B cell (primary cell): ENCODE measurements around the gene PRAMEF2. TPM values are rescaled to one million over a fixed set of nuclear protein-coding genes. Genes with fewer than 3 reads are reported as not detected.
"Not testable (repeated sequence)": the region's sequence is repeated elsewhere in the genome, so short reads cannot be mapped to it uniquely, and the experiment has no call there.

ENCODE experiments used
- ATAC-seq: fragments of 200-7000 bp; cut with Tn5 transposase; one replicate; pipeline ENCODE4 v1.10.0; 2021; ENCODE audit warnings: low read depth, mild to moderate bottlenecking, moderate number of reproducible peaks, moderate library complexity
- CTCF ChIA-PET: fragments of 350-600 bp; sonication (Branson Sonifier 250); formaldehyde crosslinking; loops from one replicate; lab custom pipeline; 2021; ENCODE audit warnings: antibody characterized with exemption, inconsistent platforms; lab: Charles Lee
- POLR2A ChIA-PET: fragments of 350-600 bp; sonication (Branson Sonifier 250); formaldehyde crosslinking; loops from one replicate; lab custom pipeline; 2021; ENCODE audit warnings: antibody characterized with exemption; lab: Charles Lee
- DNase-seq: peaks from one replicate; pipeline ENCODE4 v3.0.0; 2013
- H2AFZ ChIP-seq: 2 replicates; pipeline ENCODE4 v1.6.1; 2012; ENCODE audit warnings: mild to moderate bottlenecking, low read depth, low read length; ENCODE audit not compliant: insufficient read depth, poor library complexity, severe bottlenecking
- H3K27ac ChIP-seq, 2 donors: 1 replicate in 1 of 2; 2 replicates in 1 of 2; pipeline ENCODE4 v1.5.1; 2012 to 2013; ENCODE audit warnings: low read length in 2 of 2, mild to moderate bottlenecking in 2 of 2, moderate library complexity in 1 of 2
- H3K27me3 ChIP-seq, 4 experiments: fragments of 200-600 bp in 1 of 4; sonication (generic) in 1 of 4; replicated peaks in 1 of 4; 1 replicate in 2 of 4; 2 replicates in 2 of 4; pipeline versions ENCODE4 v1.6.1 to v1.7.0; 2013 to 2016; ENCODE audit warnings: low read length in 3 of 4, mild to moderate bottlenecking in 2 of 4, mixed read lengths in 1 of 4, moderate library complexity in 1 of 4; ENCODE audit not compliant: insufficient read depth in 4 of 4, control insufficient read depth in 3 of 4; ENCODE audit errors: control extremely low read depth in 1 of 4
- H3K36me3 ChIP-seq, 2 experiments: replicated peaks in 1 of 2; 1 replicate in 1 of 2; 2 replicates in 1 of 2; pipeline versions ENCODE4 v1.6.1 to v1.7.1; 2013; ENCODE audit warnings: low read length in 1 of 2; ENCODE audit not compliant: insufficient read depth in 2 of 2, control insufficient read depth in 1 of 2; ENCODE audit errors: control extremely low read depth in 1 of 2, extremely low read depth in 1 of 2
- H3K4me1 ChIP-seq, 2 donors: fragments of 200-600 bp in 1 of 2; sonication (generic) in 1 of 2; 1 replicate in 1 of 2; 2 replicates in 1 of 2; pipeline versions ENCODE4 v1.5.1 to v1.6.1; 2013 to 2017; ENCODE audit warnings: low read length in 2 of 2; ENCODE audit not compliant: control insufficient read depth in 2 of 2, insufficient read depth in 2 of 2
- H3K4me2 ChIP-seq: replicated peaks from 2 replicates; pipeline ENCODE3; 2012; ENCODE audit warnings: mild to moderate bottlenecking, low read depth, low read length; ENCODE audit not compliant: poor library complexity, severe bottlenecking
- H3K4me3 ChIP-seq, 5 experiments: fragments of 200-600 bp in 1 of 5; sonication (generic) in 1 of 5; 1 replicate in 3 of 5; 2 replicates in 2 of 5; pipeline versions ENCODE4 v1.5.1 to v1.7.0; 2011 to 2016; ENCODE audit warnings: low read length in 4 of 5, mild to moderate bottlenecking in 4 of 5, low read depth in 2 of 5, control low read depth in 1 of 5, moderate library complexity in 1 of 5; ENCODE audit not compliant: insufficient read depth in 1 of 5; ENCODE audit errors: control extremely low read depth in 1 of 5, extremely low read depth in 1 of 5
- H3K79me2 ChIP-seq: fragments of 200-600 bp; sonication (generic); one replicate; pipeline ENCODE4 v1.6.0; 2016; ENCODE audit warnings: low read length; ENCODE audit not compliant: control insufficient read depth, insufficient read depth
- H3K9ac ChIP-seq: fragments of 200-600 bp; sonication (generic); 2 replicates; pipeline ENCODE4 v1.6.1; 2017; ENCODE audit warnings: mild to moderate bottlenecking, low read length, moderate library complexity
- H3K9me3 ChIP-seq, 3 donors: one replicate each; pipeline versions ENCODE4 v1.6.1 to v1.7.1; 2013; ENCODE audit warnings: low read length in 2 of 3; ENCODE audit not compliant: control insufficient read depth in 2 of 3, insufficient read depth in 1 of 3; ENCODE audit errors: control extremely low read depth in 1 of 3
- H4K20me1 ChIP-seq: 2 replicates; pipeline ENCODE4 v1.6.0; 2012; ENCODE audit warnings: mild to moderate bottlenecking, low read length; ENCODE audit not compliant: insufficient read depth, control insufficient read depth, poor library complexity, severe bottlenecking
- H3K27ac Mint-ChIP-seq: one replicate; pipeline ENCODE4 v1.8.0; 2021; ENCODE audit warnings: mixed read lengths
- H3K27me3 Mint-ChIP-seq: one replicate; pipeline ENCODE4 v1.8.0; 2021; ENCODE audit warnings: mixed read lengths
- H3K4me1 Mint-ChIP-seq: one replicate; pipeline ENCODE4 v1.8.0; 2021; ENCODE audit warnings: mixed read lengths
- H3K4me3 Mint-ChIP-seq: one replicate; pipeline ENCODE4 v1.8.0; 2021; ENCODE audit warnings: mixed read lengths
- H3K9me3 Mint-ChIP-seq: one replicate; pipeline ENCODE4 v1.8.0; 2022; ENCODE audit warnings: mixed read lengths; ENCODE audit not compliant: insufficient read depth
- CTCF ChIP-seq: fragments of 200-600 bp; IDR thresholded peaks from one replicate; pipeline ENCODE4 v1.8.0; 2022; ENCODE audit warnings: antibody characterized with exemption, mild to moderate bottlenecking
- EZH2 ChIP-seq: IDR thresholded peaks from 2 replicates; pipeline ENCODE4 v1.6.1; 2012; ENCODE audit warnings: borderline replicate concordance, low read depth, mild to moderate bottlenecking, moderate library complexity, low read length; ENCODE audit not compliant: insufficient read depth, poor library complexity, severe bottlenecking
- WGBS: methylation state at CpG from one replicate; pipeline ENCODE4 v1.1.5; 2013; ENCODE audit warnings: missing lambda C conversion rate; ENCODE audit not compliant: insufficient coverage; 5-methylcytosine and 5-hydroxymethylcytosine counted together
- intact Hi-C: fragments of 100-400 bp; cut with micrococcal nuclease; formaldehyde crosslinking; loops from one replicate; pipeline ENCODE4 v1.10.0; 2022
- polyA plus RNA-seq: library from polyadenylated mRNA; depleted of rRNA; stranded (reverse); fragments of >200 nt; gene quantifications from 2 replicates; pipeline ENCODE4 v1.2.3, GENCODE V29; 2012
- total RNA-seq, 2 donors: library from RNA; stranded (reverse); fragments of 120-200 nt in 1 of 2; gene quantifications; 1 replicate in 1 of 2; 2 replicates in 1 of 2; pipeline versions ENCODE4 v1.2.3 to v1.2.4, GENCODE V29; 2013 to 2022

The PRAMEF2 gene
- total and polyA plus RNA-seq, 2 donors (not counting 1 experiment from before 2014, with no cell fraction given): not detected

- TF ChIP-seq CTCF (no peak), EZH2 (no peak)
- Histone ChIP-seq H2AFZ (no peak overlapping the region), H3K4me3 (no peak overlapping the region), H3K9ac (no peak overlapping the region), H3K36me3 (no peaks in the 10 kb centered on the region), H3K4me2 (no peak overlapping the region), H3K4me1 (no peaks in the 10 kb centered on the region), H4K20me1 (no peaks in the 10 kb centered on the region), H3K27me3 (no peaks in the 10 kb centered on the region), H3K79me2 (no peaks in the 10 kb centered on the region), H3K27ac (no peak overlapping the region), H3K9me3 (no peaks in the 10 kb centered on the region)
- intact Hi-C loops: no loop called here
- Mint-ChIP-seq H3K4me3 (no peak overlapping the region), H3K4me1 (no peaks in the 10 kb centered on the region), H3K27me3 (no peaks in the 10 kb centered on the region), H3K27ac (no peak overlapping the region), H3K9me3 (no peaks in the 10 kb centered on the region)
- POLR2A ChIA-PET: no interaction called here
- ATAC-seq: no peak
- DNase-seq: no peak
- CTCF ChIA-PET: no interaction called here
- WGBS: 93% methylated on average over 2 of the region's 4 CpGs
Observed at GRCh38 chr1:12851779-12852178, 5.1 kb upstream of the PRAMEF2 start.

GRCh38 chr1:12863131-12863880, 6.4 kb downstream of the PRAMEF2 start:
- H2AFZ ChIP-seq, H3K27ac Mint-ChIP-seq, H3K4me1 ChIP-seq, H3K27me3 Mint-ChIP-seq, DNase-seq, H3K79me2 ChIP-seq, H3K9me3 Mint-ChIP-seq, H3K36me3 ChIP-seq, H3K27me3 ChIP-seq, CTCF ChIA-PET, H3K9ac ChIP-seq, H3K4me2 ChIP-seq, H3K4me1 Mint-ChIP-seq, intact Hi-C loops, H3K27ac ChIP-seq, H3K4me3 Mint-ChIP-seq, POLR2A ChIA-PET, H3K4me3 ChIP-seq, H3K9me3 ChIP-seq, ATAC-seq, H4K20me1 ChIP-seq: not testable (repeated sequence)
- no CpG with 5 or more reads among the region's 7 CpGs for WGBS

- H3K9me3 Mint-ChIP-seq, H3K36me3 ChIP-seq, DNase-seq, H3K4me3 ChIP-seq, CTCF ChIA-PET, H3K27me3 Mint-ChIP-seq, H3K9me3 ChIP-seq, intact Hi-C loops, H3K4me1 ChIP-seq, ATAC-seq, H3K4me3 Mint-ChIP-seq, H3K79me2 ChIP-seq, H3K9ac ChIP-seq, H2AFZ ChIP-seq, H3K4me1 Mint-ChIP-seq, H3K27ac ChIP-seq, POLR2A ChIA-PET, H3K4me2 ChIP-seq, H3K27me3 ChIP-seq, H4K20me1 ChIP-seq, H3K27ac Mint-ChIP-seq: not testable (repeated sequence)
- no CpG with 5 or more reads among the region's 4 CpGs for WGBS
Observed at GRCh38 chr1:12878453-12878852, 21.6 kb downstream of the PRAMEF2 start.
